WTC11 (cell line): Measurements from ENCODE around the gene OR8D4. TPM values are rescaled to one million over a fixed set of nuclear protein-coding genes. Genes with fewer than 3 reads are reported as not detected.

Source experiments
- ATAC-seq: fragments of 200-7000 bp; cut with Tn5 transposase; 2 replicates; pipeline ENCODE4 v1.10.0; 2021; ENCODE audit warnings: mild to moderate bottlenecking, moderate library complexity
- CTCF ChIA-PET: fragments of 300-600 bp; sonication (Branson Sonifier 250); formaldehyde crosslinking; loops from one replicate; lab custom pipeline; 2021; ENCODE audit warnings: antibody characterized with exemption; lab: Charles Lee
- POLR2A ChIA-PET: fragments of 350-600 bp; sonication (Branson Sonifier 250); formaldehyde crosslinking; loops from one replicate; lab custom pipeline; 2021; ENCODE audit warnings: antibody characterized with exemption; lab: Charles Lee
- DNase-seq: peaks from one replicate; pipeline ENCODE4 v3.0.0; 2021; ENCODE audit warnings: low spot score
- H3K27ac Mint-ChIP-seq: 2 replicates; pipeline ENCODE4 v1.8.0; 2021; ENCODE audit warnings: mixed read lengths
- H3K27me3 Mint-ChIP-seq: 2 replicates; pipeline ENCODE4 v1.8.0; 2021; ENCODE audit warnings: low read depth, mild to moderate bottlenecking, moderate library complexity, mixed read lengths
- H3K36me3 Mint-ChIP-seq: 2 replicates; pipeline ENCODE4 v1.8.0; 2021; ENCODE audit warnings: mixed read lengths
- H3K4me1 Mint-ChIP-seq: 2 replicates; pipeline ENCODE4 v1.8.0; 2022; ENCODE audit warnings: mixed read lengths
- H3K4me3 Mint-ChIP-seq: 2 replicates; pipeline ENCODE4 v1.8.0; 2021; ENCODE audit warnings: mild to moderate bottlenecking, moderate library complexity, mixed read lengths
- H3K9me3 Mint-ChIP-seq: 2 replicates; pipeline ENCODE4 v1.8.0; 2021; ENCODE audit warnings: mixed read lengths
- CREB1 ChIP-seq: sonication (generic); formaldehyde crosslinking; IDR thresholded peaks from 2 replicates; pipeline ENCODE4 v1.8.0; 2023; ENCODE audit warnings: mild to moderate bottlenecking, missing genetic modification reagents
- EMX1 ChIP-seq: fragments of 250-450 bp; sonication (Bioruptor Pico); IDR thresholded peaks from 2 replicates; pipeline ENCODE4 v1.8.0; 2021; ENCODE audit warnings: mild to moderate bottlenecking
- GABPB1 ChIP-seq: sonication (generic); formaldehyde crosslinking; IDR thresholded peaks from 2 replicates; pipeline ENCODE4 v1.8.1; 2023; ENCODE audit warnings: mild to moderate bottlenecking, missing genetic modification reagents
- GRHL2 ChIP-seq: fragments of 250-450 bp; sonication (Bioruptor Pico); IDR thresholded peaks from 2 replicates; pipeline ENCODE4 v1.8.0; 2022; ENCODE audit warnings: mild to moderate bottlenecking, moderate library complexity; ENCODE audit not compliant: insufficient replicate concordance, severe bottlenecking
- GTF2I ChIP-seq: fragments of 250-450 bp; sonication (Bioruptor Pico); conservative IDR thresholded peaks from 2 replicates; pipeline ENCODE4 v1.4.0; 2021; ENCODE audit warnings: mild to moderate bottlenecking
- JUN ChIP-seq: sonication (generic); formaldehyde crosslinking; IDR thresholded peaks from 2 replicates; pipeline ENCODE4 v1.8.0; 2023; ENCODE audit warnings: mild to moderate bottlenecking, missing genetic modification reagents
- NFE2L1 ChIP-seq: sonication (generic); formaldehyde crosslinking; IDR thresholded peaks from 2 replicates; pipeline ENCODE4 v1.8.1; 2023; ENCODE audit warnings: missing genetic modification reagents
- RELA ChIP-seq: sonication (generic); formaldehyde crosslinking; IDR thresholded peaks from 2 replicates; pipeline ENCODE4 v1.8.1; 2022; ENCODE audit warnings: missing genetic modification reagents, mild to moderate bottlenecking, borderline replicate concordance
- SMAD4 ChIP-seq: sonication (generic); formaldehyde crosslinking; IDR thresholded peaks from 2 replicates; pipeline ENCODE4 v1.8.0; 2022; ENCODE audit warnings: mild to moderate bottlenecking, missing genetic modification reagents
- ZNF138 ChIP-seq: sonication (generic); formaldehyde crosslinking; conservative IDR thresholded peaks from 2 replicates; pipeline ENCODE4 v1.8.1; 2022; ENCODE audit warnings: mild to moderate bottlenecking, moderate library complexity, missing genetic modification reagents
- ZNF232 ChIP-seq: sonication (generic); formaldehyde crosslinking; IDR thresholded peaks from 2 replicates; pipeline ENCODE4 v1.8.0; 2022; ENCODE audit warnings: mild to moderate bottlenecking, missing genetic modification reagents
- ZNF396 ChIP-seq: fragments of 250-450 bp; sonication (Bioruptor Pico); IDR thresholded peaks from 2 replicates; pipeline ENCODE4 v1.8.0; 2021; ENCODE audit warnings: mild to moderate bottlenecking, moderate library complexity, borderline replicate concordance
- total RNA-seq: library from RNA; stranded (reverse); gene quantifications from 3 replicates; pipeline ENCODE4 v1.2.3, GENCODE V29; 2021
- TF ChIP-seq, protein P1 (sequence below): fragments of 250-450 bp; sonication (Bioruptor Pico); IDR thresholded peaks from 2 replicates; pipeline ENCODE4 v1.9.0; 2021; ENCODE audit warnings: mild to moderate bottlenecking
- TF ChIP-seq, protein P2 (sequence below): sonication (generic); formaldehyde crosslinking; IDR thresholded peaks from 2 replicates; pipeline ENCODE4 v1.8.1; 2023; ENCODE audit warnings: mild to moderate bottlenecking, moderate library complexity, missing genetic modification reagents
- TF ChIP-seq, protein P3 (sequence below): sonication (generic); formaldehyde crosslinking; IDR thresholded peaks from 2 replicates; pipeline ENCODE4 v1.8.0; 2022; ENCODE audit warnings: missing genetic modification reagents
- TF ChIP-seq, protein P4 (sequence below): sonication (generic); formaldehyde crosslinking; IDR thresholded peaks from 2 replicates; pipeline ENCODE4 v1.8.1; 2022; ENCODE audit warnings: missing genetic modification reagents, borderline replicate concordance
- TF ChIP-seq, protein P5 (sequence below): sonication (generic); formaldehyde crosslinking; IDR thresholded peaks from 2 replicates; pipeline ENCODE4 v1.8.0; 2022; ENCODE audit warnings: mild to moderate bottlenecking, missing genetic modification reagents
- TF ChIP-seq, protein P6 (sequence below): sonication (generic); formaldehyde crosslinking; IDR thresholded peaks from 2 replicates; pipeline ENCODE4 v1.8.0; 2023; ENCODE audit warnings: missing genetic modification reagents
- TF ChIP-seq, protein P7 (sequence below): sonication (generic); formaldehyde crosslinking; IDR thresholded peaks from 2 replicates; pipeline ENCODE4 v1.8.0; 2023; ENCODE audit warnings: mild to moderate bottlenecking, missing genetic modification reagents

The OR8D4 gene
- total RNA-seq, 1 experiment from 2014 or later, result 0.07 TPM

DNA sequence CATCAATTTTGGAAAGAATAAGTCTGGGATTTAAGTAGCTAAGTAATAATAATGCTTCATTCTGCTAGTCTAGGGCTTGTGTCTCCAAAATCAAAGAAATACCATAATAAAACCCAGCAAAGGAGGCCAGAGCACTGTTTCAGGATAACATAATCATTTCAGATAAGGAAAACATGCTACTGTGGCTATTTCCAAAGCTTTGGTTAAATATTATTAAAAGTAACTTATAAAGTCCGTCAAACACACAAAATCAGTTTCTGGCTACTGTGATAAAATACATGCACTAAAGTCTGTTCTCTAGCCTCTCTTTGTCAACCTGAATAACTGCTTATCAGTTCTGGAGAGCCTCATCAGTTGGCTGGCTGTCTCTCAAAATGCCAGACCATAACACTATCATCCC is 43.2 kb downstream of the OR8D4 start:
- H3K36me3 Mint-ChIP-seq, result no peaks in the 10 kb centered on the region
- ATAC-seq (no peak), DNase-seq (no peak)
- ChIA-PET POLR2A (no interaction called here), CTCF (no interaction called here)
- H3K4me3 Mint-ChIP-seq, result no peak overlapping the region
- TF ChIP-seq, protein P1, sequence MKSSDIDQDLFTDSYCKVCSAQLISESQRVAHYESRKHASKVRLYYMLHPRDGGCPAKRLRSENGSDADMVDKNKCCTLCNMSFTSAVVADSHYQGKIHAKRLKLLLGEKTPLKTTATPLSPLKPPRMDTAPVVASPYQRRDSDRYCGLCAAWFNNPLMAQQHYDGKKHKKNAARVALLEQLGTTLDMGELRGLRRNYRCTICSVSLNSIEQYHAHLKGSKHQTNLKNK (CRISPR knock-in tag), result no peak
- TF ChIP-seq EMX1 (CRISPR knock-in tag) (no peak), ZNF232 (CRISPR knock-in tag) (no peak), RELA (CRISPR knock-in tag) (no peak), GABPB1 (CRISPR knock-in tag) (no peak), ZNF396 (CRISPR knock-in tag) (no peak), SMAD4 (CRISPR knock-in tag) (no peak), CREB1 (CRISPR knock-in tag) (no peak), GRHL2 (CRISPR knock-in tag) (no peak), ZNF138 (CRISPR knock-in tag) (no peak), JUN (CRISPR knock-in tag) (no peak)
- TF ChIP-seq, protein P2, sequence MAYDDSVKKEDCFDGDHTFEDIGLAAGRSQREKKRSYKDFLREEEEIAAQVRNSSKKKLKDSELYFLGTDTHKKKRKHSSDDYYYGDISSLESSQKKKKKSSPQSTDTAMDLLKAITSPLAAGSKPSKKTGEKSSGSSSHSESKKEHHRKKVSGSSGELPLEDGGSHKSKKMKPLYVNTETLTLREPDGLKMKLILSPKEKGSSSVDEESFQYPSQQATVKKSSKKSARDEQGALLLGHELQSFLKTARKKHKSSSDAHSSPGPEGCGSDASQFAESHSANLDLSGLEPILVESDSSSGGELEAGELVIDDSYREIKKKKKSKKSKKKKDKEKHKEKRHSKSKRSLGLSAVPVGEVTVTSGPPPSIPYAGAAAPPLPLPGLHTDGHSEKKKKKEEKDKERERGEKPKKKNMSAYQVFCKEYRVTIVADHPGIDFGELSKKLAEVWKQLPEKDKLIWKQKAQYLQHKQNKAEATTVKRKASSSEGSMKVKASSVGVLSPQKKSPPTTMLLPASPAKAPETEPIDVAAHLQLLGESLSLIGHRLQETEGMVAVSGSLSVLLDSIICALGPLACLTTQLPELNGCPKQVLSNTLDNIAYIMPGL, result no peak
- TF ChIP-seq, protein P3, sequence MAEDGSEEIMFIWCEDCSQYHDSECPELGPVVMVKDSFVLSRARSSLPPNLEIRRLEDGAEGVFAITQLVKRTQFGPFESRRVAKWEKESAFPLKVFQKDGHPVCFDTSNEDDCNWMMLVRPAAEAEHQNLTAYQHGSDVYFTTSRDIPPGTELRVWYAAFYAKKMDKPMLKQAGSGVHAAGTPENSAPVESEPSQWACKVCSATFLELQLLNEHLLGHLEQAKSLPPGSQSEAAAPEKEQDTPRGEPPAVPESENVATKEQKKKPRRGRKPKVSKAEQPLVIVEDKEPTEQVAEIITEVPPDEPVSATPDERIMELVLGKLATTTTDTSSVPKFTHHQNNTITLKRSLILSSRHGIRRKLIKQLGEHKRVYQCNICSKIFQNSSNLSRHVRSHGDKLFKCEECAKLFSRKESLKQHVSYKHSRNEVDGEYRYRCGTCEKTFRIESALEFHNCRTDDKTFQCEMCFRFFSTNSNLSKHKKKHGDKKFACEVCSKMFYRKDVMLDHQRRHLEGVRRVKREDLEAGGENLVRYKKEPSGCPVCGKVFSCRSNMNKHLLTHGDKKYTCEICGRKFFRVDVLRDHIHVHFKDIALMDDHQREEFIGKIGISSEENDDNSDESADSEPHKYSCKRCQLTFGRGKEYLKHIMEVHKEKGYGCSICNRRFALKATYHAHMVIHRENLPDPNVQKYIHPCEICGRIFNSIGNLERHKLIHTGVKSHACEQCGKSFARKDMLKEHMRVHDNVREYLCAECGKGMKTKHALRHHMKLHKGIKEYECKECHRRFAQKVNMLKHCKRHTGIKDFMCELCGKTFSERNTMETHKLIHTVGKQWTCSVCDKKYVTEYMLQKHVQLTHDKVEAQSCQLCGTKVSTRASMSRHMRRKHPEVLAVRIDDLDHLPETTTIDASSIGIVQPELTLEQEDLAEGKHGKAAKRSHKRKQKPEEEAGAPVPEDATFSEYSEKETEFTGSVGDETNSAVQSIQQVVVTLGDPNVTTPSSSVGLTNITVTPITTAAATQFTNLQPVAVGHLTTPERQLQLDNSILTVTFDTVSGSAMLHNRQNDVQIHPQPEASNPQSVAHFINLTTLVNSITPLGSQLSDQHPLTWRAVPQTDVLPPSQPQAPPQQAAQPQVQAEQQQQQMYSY (CRISPR knock-in tag), result no peak
- TF ChIP-seq, protein P4, sequence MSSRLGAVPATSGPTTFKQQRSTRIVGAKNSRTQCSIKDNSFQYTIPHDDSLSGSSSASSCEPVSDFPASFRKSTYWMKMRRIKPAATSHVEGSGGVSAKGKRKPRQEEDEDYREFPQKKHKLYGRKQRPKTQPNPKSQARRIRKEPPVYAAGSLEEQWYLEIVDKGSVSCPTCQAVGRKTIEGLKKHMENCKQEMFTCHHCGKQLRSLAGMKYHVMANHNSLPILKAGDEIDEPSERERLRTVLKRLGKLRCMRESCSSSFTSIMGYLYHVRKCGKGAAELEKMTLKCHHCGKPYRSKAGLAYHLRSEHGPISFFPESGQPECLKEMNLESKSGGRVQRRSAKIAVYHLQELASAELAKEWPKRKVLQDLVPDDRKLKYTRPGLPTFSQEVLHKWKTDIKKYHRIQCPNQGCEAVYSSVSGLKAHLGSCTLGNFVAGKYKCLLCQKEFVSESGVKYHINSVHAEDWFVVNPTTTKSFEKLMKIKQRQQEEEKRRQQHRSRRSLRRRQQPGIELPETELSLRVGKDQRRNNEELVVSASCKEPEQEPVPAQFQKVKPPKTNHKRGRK (CRISPR knock-in tag), result no peak
- TF ChIP-seq, protein P5, sequence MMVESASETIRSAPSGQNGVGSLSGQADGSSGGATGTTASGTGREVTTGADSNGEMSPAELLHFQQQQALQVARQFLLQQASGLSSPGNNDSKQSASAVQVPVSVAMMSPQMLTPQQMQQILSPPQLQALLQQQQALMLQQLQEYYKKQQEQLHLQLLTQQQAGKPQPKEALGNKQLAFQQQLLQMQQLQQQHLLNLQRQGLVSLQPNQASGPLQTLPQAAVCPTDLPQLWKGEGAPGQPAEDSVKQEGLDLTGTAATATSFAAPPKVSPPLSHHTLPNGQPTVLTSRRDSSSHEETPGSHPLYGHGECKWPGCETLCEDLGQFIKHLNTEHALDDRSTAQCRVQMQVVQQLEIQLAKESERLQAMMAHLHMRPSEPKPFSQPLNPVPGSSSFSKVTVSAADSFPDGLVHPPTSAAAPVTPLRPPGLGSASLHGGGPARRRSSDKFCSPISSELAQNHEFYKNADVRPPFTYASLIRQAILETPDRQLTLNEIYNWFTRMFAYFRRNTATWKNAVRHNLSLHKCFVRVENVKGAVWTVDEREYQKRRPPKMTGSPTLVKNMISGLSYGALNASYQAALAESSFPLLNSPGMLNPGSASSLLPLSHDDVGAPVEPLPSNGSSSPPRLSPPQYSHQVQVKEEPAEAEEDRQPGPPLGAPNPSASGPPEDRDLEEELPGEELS (CRISPR knock-in tag), result no peak
- TF ChIP-seq, protein P6, sequence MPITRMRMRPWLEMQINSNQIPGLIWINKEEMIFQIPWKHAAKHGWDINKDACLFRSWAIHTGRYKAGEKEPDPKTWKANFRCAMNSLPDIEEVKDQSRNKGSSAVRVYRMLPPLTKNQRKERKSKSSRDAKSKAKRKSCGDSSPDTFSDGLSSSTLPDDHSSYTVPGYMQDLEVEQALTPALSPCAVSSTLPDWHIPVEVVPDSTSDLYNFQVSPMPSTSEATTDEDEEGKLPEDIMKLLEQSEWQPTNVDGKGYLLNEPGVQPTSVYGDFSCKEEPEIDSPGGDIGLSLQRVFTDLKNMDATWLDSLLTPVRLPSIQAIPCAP (CRISPR knock-in tag), result no peak
- no peak overlapping the region for H3K27ac Mint-ChIP-seq
- H3K27me3 Mint-ChIP-seq, result no peaks in the 10 kb centered on the region
- H3K4me1 Mint-ChIP-seq, result no peaks in the 10 kb centered on the region
- peaks cover 7% of the 10 kb centered on the region for H3K9me3 Mint-ChIP-seq

DNA sequence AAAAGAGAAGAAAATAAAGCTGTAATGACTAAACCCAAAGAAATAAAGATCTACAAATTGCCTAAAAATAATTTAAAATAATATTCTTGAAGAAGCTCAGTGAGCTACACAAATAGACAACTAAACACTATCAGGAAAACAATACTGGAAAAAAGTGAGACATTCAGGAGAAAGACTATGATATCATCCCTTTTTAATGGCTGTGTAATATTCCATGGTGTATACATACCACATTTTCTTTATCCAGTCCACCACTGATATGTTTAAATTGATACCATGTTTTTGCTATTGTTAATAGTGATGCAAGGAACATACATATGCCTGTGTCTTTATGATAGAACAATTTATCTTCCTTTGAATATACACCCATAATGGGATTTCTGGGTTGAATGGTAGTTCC is 54.8 kb downstream of the OR8D4 start:
- Mint-ChIP-seq H3K27ac (no peak overlapping the region), H3K4me3 (no peak overlapping the region), H3K27me3 (no peaks in the 10 kb centered on the region)
- TF ChIP-seq, protein P4 (CRISPR knock-in tag), result no peak
- TF ChIP-seq GTF2I (CRISPR knock-in tag) (no peak), NFE2L1 (CRISPR knock-in tag) (no peak)
- TF ChIP-seq, protein P7, sequence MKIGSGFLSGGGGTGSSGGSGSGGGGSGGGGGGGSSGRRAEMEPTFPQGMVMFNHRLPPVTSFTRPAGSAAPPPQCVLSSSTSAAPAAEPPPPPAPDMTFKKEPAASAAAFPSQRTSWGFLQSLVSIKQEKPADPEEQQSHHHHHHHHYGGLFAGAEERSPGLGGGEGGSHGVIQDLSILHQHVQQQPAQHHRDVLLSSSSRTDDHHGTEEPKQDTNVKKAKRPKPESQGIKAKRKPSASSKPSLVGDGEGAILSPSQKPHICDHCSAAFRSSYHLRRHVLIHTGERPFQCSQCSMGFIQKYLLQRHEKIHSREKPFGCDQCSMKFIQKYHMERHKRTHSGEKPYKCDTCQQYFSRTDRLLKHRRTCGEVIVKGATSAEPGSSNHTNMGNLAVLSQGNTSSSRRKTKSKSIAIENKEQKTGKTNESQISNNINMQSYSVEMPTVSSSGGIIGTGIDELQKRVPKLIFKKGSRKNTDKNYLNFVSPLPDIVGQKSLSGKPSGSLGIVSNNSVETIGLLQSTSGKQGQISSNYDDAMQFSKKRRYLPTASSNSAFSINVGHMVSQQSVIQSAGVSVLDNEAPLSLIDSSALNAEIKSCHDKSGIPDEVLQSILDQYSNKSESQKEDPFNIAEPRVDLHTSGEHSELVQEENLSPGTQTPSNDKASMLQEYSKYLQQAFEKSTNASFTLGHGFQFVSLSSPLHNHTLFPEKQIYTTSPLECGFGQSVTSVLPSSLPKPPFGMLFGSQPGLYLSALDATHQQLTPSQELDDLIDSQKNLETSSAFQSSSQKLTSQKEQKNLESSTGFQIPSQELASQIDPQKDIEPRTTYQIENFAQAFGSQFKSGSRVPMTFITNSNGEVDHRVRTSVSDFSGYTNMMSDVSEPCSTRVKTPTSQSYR, result no peak
- TF ChIP-seq, all 79 proteins: peak for 0
- no peaks in the 10 kb centered on the region for H3K4me1 Mint-ChIP-seq
- DNase-seq, result no peak
- H3K9me3 Mint-ChIP-seq, result peaks cover 26% of the 10 kb centered on the region
- POLR2A ChIA-PET, result no interaction called here
- CTCF ChIA-PET, result no interaction called here
- H3K36me3 Mint-ChIP-seq, result peaks cover 3% of the 10 kb centered on the region; the same call in 1 of the 2 replicates
- ATAC-seq, result no peak
